H9 (cell line): ENCODE results near the gene TMOD1. TPM values are rescaled to one million over a fixed set of nuclear protein-coding genes. Genes with fewer than 3 reads are reported as not detected.

ENCODE experiments used
- DNase-seq: peaks from one replicate; pipeline ENCODE4 v3.0.0-alpha.2; 2017
- H2AFZ ChIP-seq: one replicate; pipeline ENCODE4 v1.6.1; 2013; ENCODE audit warnings: mild to moderate bottlenecking, low read length, control low read depth, moderate library complexity
- H2AK5ac ChIP-seq: 2 replicates; pipeline ENCODE4 v1.6.1; 2013; ENCODE audit warnings: low read length, control low read depth, mixed read lengths; ENCODE audit not compliant: insufficient read length
- H2BK120ac ChIP-seq: one replicate; pipeline ENCODE4 v1.6.1; 2013; ENCODE audit warnings: low read depth, mild to moderate bottlenecking, low read length, control low read depth, inconsistent platforms; ENCODE audit not compliant: poor library complexity, severe bottlenecking
- H2BK12ac ChIP-seq: 2 replicates; pipeline ENCODE4 v1.6.1; 2013; ENCODE audit warnings: low read length, control low read depth, mixed read lengths, low read depth; ENCODE audit not compliant: insufficient read length
- H2BK15ac ChIP-seq: 2 replicates; pipeline ENCODE4 v1.6.1; 2013; ENCODE audit warnings: low read depth, low read length, control low read depth
- H2BK20ac ChIP-seq: one replicate; pipeline ENCODE4 v1.6.1; 2013; ENCODE audit warnings: low read depth, mild to moderate bottlenecking, low read length, control low read depth, inconsistent platforms; ENCODE audit not compliant: poor library complexity, severe bottlenecking
- H2BK5ac ChIP-seq: 2 replicates; pipeline ENCODE4 v1.6.1; 2013; ENCODE audit warnings: low read length, control low read depth, mixed read lengths; ENCODE audit not compliant: insufficient read length
- H3K14ac ChIP-seq: 2 replicates; pipeline ENCODE4 v1.6.1; 2013; ENCODE audit warnings: low read length, control low read depth; ENCODE audit not compliant: insufficient read depth
- H3K18ac ChIP-seq: 2 replicates; pipeline ENCODE4 v1.6.1; 2013; ENCODE audit warnings: low read depth, mild to moderate bottlenecking, mixed read lengths, low read length, control low read depth; ENCODE audit not compliant: insufficient read length
- H3K23ac ChIP-seq: 2 replicates; pipeline ENCODE4 v1.6.1; 2013; ENCODE audit warnings: low read length, control low read depth, mixed read lengths, low read depth; ENCODE audit not compliant: insufficient read length
- H3K23me2 ChIP-seq: 2 replicates; pipeline ENCODE4 v1.6.1; 2013; ENCODE audit warnings: low read depth, mild to moderate bottlenecking, mixed read lengths, low read length, control low read depth; ENCODE audit not compliant: insufficient read length, poor library complexity, severe bottlenecking
- H3K27ac ChIP-seq: 2 replicates; pipeline ENCODE4 v1.5.1; 2013; ENCODE audit warnings: low read length, control low read depth, mixed read lengths, low read depth; ENCODE audit not compliant: insufficient read length
- H3K27me3 ChIP-seq: 2 replicates; pipeline ENCODE4 v1.6.1; 2013; ENCODE audit warnings: low read length, control low read depth, inconsistent platforms; ENCODE audit not compliant: insufficient read depth
- H3K4ac ChIP-seq: 2 replicates; pipeline ENCODE4 v1.6.1; 2013; ENCODE audit warnings: low read depth, mild to moderate bottlenecking, control low read depth, inconsistent platforms, low read length, moderate library complexity
- H3K4me1 ChIP-seq: 2 replicates; pipeline ENCODE4 v1.6.1; 2013; ENCODE audit warnings: low read length, control low read depth, inconsistent platforms; ENCODE audit not compliant: insufficient read depth
- H3K4me2 ChIP-seq: 2 replicates; pipeline ENCODE4 v1.6.1; 2013; ENCODE audit warnings: low read length, control low read depth, mixed read lengths; ENCODE audit not compliant: insufficient read length, insufficient read depth
- H3K56ac ChIP-seq: 2 replicates; pipeline ENCODE4 v1.6.1; 2013; ENCODE audit warnings: low read depth, mild to moderate bottlenecking, mixed read lengths, low read length, control low read depth; ENCODE audit not compliant: insufficient read length
- H3K79me1 ChIP-seq: 2 replicates; pipeline ENCODE4 v1.6.1; 2013; ENCODE audit warnings: low read depth, mild to moderate bottlenecking, moderate library complexity, low read length, control low read depth, inconsistent platforms; ENCODE audit not compliant: insufficient read depth, poor library complexity, severe bottlenecking
- H3K79me2 ChIP-seq: 2 replicates; pipeline ENCODE4 v1.6.1; 2013; ENCODE audit warnings: low read length, control low read depth, inconsistent platforms; ENCODE audit not compliant: insufficient read depth
- H3K9ac ChIP-seq: 2 replicates; pipeline ENCODE4 v1.6.1; 2013; ENCODE audit warnings: low read length, control low read depth, mixed read lengths; ENCODE audit not compliant: insufficient read length; ENCODE audit errors: extremely low read depth
- H3K9me3 ChIP-seq: one replicate; pipeline ENCODE4 v1.6.1; 2013; ENCODE audit warnings: low read depth, low read length, inconsistent platforms; ENCODE audit not compliant: control insufficient read depth
- H3T11ph ChIP-seq: one replicate; pipeline ENCODE4 v1.6.1; 2013; ENCODE audit warnings: mild to moderate bottlenecking, low read length, control low read depth, inconsistent platforms
- H4K20me1 ChIP-seq: one replicate; pipeline ENCODE4 v1.6.1; 2013; ENCODE audit not compliant: control insufficient read depth, insufficient read length, insufficient read depth
- H4K5ac ChIP-seq: 2 replicates; pipeline ENCODE4 v1.6.1; 2013; ENCODE audit warnings: low read depth, mild to moderate bottlenecking, mixed read lengths, low read length, control low read depth; ENCODE audit not compliant: insufficient read length
- H4K8ac ChIP-seq: replicated peaks from 2 replicates; pipeline ENCODE4 v1.6.1; 2013; ENCODE audit warnings: low read length, control low read depth, mixed read lengths, low read depth; ENCODE audit not compliant: insufficient read length
- H4K91ac ChIP-seq: 2 replicates; pipeline ENCODE4 v1.6.1; 2013; ENCODE audit warnings: low read depth, mild to moderate bottlenecking, moderate library complexity, mixed read lengths, low read length, control low read depth; ENCODE audit not compliant: insufficient read length
- H3K27ac Mint-ChIP-seq, 3 experiments: 2 replicates in 2 of 3; 3 replicates in 1 of 3; pipeline ENCODE4 v1.8.0; 2020 to 2021; ENCODE audit warnings: mixed read lengths in 3 of 3, mild to moderate bottlenecking in 1 of 3, moderate library complexity in 1 of 3
- H3K27me3 Mint-ChIP-seq: 2 replicates; pipeline ENCODE4 v1.8.0; 2021; ENCODE audit warnings: low read depth, mild to moderate bottlenecking, moderate library complexity, mixed read lengths
- H3K36me3 Mint-ChIP-seq, 3 experiments: 2 replicates in 2 of 3; 3 replicates in 1 of 3; pipeline ENCODE4 v1.8.0; 2020 to 2021; ENCODE audit warnings: low read depth in 3 of 3, mixed read lengths in 3 of 3; ENCODE audit not compliant: insufficient read depth in 1 of 3
- H3K4me1 Mint-ChIP-seq, 2 experiments: 2 replicates each; pipeline ENCODE4 v1.8.0; 2020; ENCODE audit warnings: mixed read lengths in 2 of 2
- H3K4me3 Mint-ChIP-seq, 2 experiments: 2 replicates in 1 of 2; 3 replicates in 1 of 2; pipeline ENCODE4 v1.8.0; 2020 to 2021; ENCODE audit warnings: mild to moderate bottlenecking in 2 of 2, mixed read lengths in 2 of 2, moderate library complexity in 1 of 2
- H3K9me3 Mint-ChIP-seq, 2 experiments: 2 replicates in 1 of 2; 3 replicates in 1 of 2; pipeline ENCODE4 v1.8.0; 2020; ENCODE audit warnings: mild to moderate bottlenecking in 2 of 2, mixed read lengths in 2 of 2, moderate library complexity in 1 of 2
- CTCF ChIP-seq: fragments of 200-600 bp; sonication (generic); conservative IDR thresholded peaks from 3 replicates; pipeline ENCODE4 v1.8.0; 2021; ENCODE audit warnings: antibody characterized with exemption, mild to moderate bottlenecking
- WGBS: extraction: QIAGEN DNeasy Blood & Tissue Kit; methylation state at CpG from one replicate; pipeline ENCODE4 v1.1.7; 2013; ENCODE audit warnings: missing lambda C conversion rate, low lambda C conversion rate, mixed read lengths; ENCODE audit not compliant: insufficient read length; ENCODE audit errors: extremely low coverage; 5-methylcytosine and 5-hydroxymethylcytosine counted together
- total RNA-seq: library from RNA; stranded (reverse); gene quantifications from 2 replicates; pipeline ENCODE4 v1.2.1, GENCODE V29; 2021

TMOD1 gene
- total RNA-seq, 1 experiment from 2014 or later = 0.98 TPM

GRCh38 chr9:97506306-97506705 is 4.8 kb downstream of the TMOD1 start:
- no peak overlapping the region for H3K4ac ChIP-seq
- no peaks in the 10 kb centered on the region for H3K79me1 ChIP-seq
- no CpG with 5 or more reads among the region's 4 CpGs for WGBS
- H3T11ph ChIP-seq = no peak overlapping the region
- Mint-ChIP-seq H3K4me1 (peaks cover 7 to 11% of the 10 kb centered on the region in 2 experiments), H3K36me3 (no peaks in the 10 kb centered on the region; a peak in 1 of 7 replicates), H3K27ac (no peak overlapping the region), H3K9me3 (no peaks in the 10 kb centered on the region; a peak in 1 of 5 replicates), H3K27me3 (peaks cover 2% of the 10 kb centered on the region; the same call in 1 of the 2 replicates), H3K4me3 (no peak overlapping the region)
- H2BK15ac ChIP-seq = no peak overlapping the region
- no peak overlapping the region for H3K56ac ChIP-seq
- H3K14ac ChIP-seq = no peak overlapping the region
- no peak overlapping the region for H2AFZ ChIP-seq
- H2BK120ac ChIP-seq = no peak overlapping the region
- H4K8ac ChIP-seq = no peak overlapping the region
- no peak overlapping the region for H3K9ac ChIP-seq
- H4K20me1 ChIP-seq = no peaks in the 10 kb centered on the region
- peaks cover 13% of the 10 kb centered on the region for H3K23me2 ChIP-seq
- H4K91ac ChIP-seq = no peak overlapping the region
- H3K4me2 ChIP-seq = no peak overlapping the region
- H3K9me3 ChIP-seq = no peaks in the 10 kb centered on the region
- H3K27ac ChIP-seq = no peak overlapping the region
- no peak overlapping the region for H2AK5ac ChIP-seq
- no peak overlapping the region for H4K5ac ChIP-seq
- H2BK20ac ChIP-seq = no peak overlapping the region
- no peaks in the 10 kb centered on the region; the same call in 1 of the 2 replicates for H3K4me1 ChIP-seq
- H3K27me3 ChIP-seq = peaks cover 30% of the 10 kb centered on the region; the same call in 1 of the 2 replicates
- TF ChIP-seq CTCF = no peak
- no peak for DNase-seq
- no peak overlapping the region for H2BK12ac ChIP-seq
- no peak overlapping the region for H3K23ac ChIP-seq
- no peak overlapping the region for H3K18ac ChIP-seq
- no peaks in the 10 kb centered on the region for H3K79me2 ChIP-seq
- H2BK5ac ChIP-seq = no peak overlapping the region
